ENCODE measurements around the gene ZFR.

GRCh38 chr5:32388432-32389129 is 56.0 kb downstream of the ZFR start:
- TF ChIP-seq POLR2A (IDR thresholded peaks at IDR 0.05; ENCODE audit: low read depth, low read length) (no peak), SPI1 (IDR thresholded peaks at IDR 0.05; ENCODE audit: low read depth, low read length) (no peak)

Measured in GM12891 (cell line).